C4-2B (cell line): ENCODE data around the gene ADRA1B.

ENCODE experiments used
- CTCF ChIP-seq: fragments of 450-650 bp; conservative IDR thresholded peaks from 2 replicates; pipeline ENCODE4 v1.5.1; 2017; ENCODE audit warnings: mild to moderate bottlenecking
- ZFX ChIP-seq: fragments of 450-650 bp; IDR thresholded peaks from 2 replicates; pipeline ENCODE4 v1.6.1; 2017

GRCh38 chr5:159943326-159943725, 27.0 kb downstream of the ADRA1B start:
- TF ChIP-seq CTCF (no peak), ZFX (no peak)
